GM19240 (cell line): ENCODE measurements around the gene MEF2D.

Source experiments
- DNase-seq: peaks from one replicate; pipeline ENCODE4 v3.0.0; 2011; ENCODE audit warnings: low spot score; ENCODE audit not compliant: insufficient read length

The MEF2D gene

GRCh38 chr1:156429313-156430060 is 71.1 kb downstream of the MEF2D start:
- DNase-seq, result no peak

- no peak for DNase-seq
Measured at GRCh38 chr1:156428746-156429288, 71.8 kb downstream of the MEF2D start.

DNA sequence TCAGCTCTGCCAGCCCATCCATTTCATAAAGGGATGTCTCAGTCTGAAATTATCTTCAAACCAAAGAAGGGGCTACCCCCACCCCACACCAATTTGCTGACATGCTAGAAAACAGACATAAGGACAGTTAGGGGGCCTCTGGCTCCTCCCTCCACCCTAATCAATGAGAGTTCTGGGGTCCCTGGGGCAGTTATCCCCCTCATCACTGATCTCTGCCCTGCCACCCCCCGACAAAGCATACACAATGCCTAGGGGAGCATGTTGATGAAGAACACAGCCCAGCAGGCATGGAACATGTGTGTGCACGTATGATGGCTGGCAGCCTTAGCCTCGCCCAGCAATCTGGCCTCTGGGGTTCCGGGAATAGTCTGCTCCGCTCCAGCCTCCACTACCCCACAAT is 72.6 kb downstream of the MEF2D start:
- no peak for DNase-seq

- DNase-seq, result no peak
Measured at GRCh38 chr1:156425943-156426342, 74.6 kb downstream of the MEF2D start.

DNA sequence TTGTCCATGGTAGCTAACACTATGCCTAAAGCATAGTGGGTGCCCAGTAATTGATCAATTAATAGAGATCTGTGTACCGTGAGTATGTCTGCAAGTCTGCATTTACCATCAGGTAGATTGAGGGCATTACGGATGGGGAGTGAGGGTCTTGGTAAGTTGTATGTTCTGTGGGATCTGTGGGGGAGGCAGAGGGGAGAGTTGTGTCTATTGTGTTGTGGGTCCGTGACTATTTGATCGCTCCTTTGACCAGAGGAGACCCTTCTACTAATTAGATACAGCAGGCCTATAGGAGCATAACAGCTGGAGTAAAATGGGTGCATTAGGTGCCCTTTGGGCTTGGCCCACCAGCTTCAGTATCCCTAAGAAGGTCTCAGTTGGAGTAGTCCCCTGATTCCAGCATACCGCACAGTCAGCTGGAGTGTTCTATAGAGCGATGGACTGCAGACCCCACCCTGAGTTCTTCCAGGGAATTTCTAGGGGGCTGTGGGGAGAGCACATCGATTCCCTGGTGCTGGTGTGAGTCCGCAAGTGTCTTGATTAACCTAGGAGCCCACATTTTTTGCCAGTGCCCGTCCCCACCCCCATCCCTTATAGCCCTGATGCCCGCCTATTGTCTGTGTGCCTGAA is 75.7 kb downstream of the MEF2D start:
- no peak for DNase-seq

GRCh38 chr1:156423422-156424352 is 76.9 kb downstream of the MEF2D start:
- DNase-seq, result no peak

DNA sequence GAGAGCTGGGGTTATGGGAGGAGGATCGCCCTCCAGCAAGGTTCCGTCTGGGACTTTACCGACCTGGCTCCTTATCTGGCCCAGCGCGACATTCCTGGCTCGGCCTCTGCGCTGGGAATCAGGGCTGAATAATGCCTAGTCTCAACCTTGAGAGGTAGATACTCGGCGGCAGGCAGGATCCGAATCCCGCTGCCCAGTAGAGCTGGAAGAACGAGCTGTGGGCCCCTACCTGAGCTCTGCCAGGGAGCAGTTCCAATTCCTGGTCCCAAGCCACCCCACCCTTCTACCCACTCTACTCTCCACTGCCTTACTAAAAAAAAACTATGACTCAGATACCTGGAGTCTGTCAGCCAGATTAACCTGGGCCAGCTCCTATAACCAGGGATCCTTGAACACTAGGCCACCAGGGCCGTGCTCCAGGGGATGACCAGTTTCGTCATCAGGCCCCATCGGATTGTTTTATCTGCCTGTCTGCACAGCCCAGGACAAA is 77.9 kb downstream of the MEF2D start:
- no peak for DNase-seq

DNA sequence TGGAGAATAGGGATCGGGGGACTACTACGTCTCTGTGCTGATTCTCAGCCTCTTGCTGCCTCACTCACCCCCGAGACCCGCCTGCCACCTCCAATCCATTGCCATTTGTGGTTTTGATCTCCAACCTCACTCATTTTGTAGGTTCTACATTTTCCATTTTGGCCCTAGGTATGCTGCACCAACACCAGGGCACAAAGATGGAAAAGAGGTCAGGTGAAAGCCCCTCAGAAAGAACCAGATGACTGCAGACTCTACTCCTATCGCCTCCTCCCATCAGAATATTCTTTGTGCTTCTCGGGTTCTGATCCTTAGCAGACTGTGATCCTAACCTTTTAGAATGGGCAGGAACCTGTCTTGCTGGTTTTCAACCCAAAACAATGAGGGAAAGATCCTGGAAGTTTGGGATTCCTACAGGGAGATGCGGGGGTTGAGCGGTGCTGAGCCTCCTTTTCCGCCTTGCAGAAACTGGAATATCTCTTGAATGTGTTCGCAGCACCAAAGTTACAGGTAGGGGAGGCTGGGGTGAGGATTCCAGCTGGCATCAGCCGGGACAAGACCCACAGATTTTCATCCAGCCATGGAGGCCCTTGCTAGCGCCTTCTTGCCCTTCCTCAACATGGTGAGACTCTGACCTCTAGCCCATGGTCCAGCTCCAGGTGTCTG is 78.5 kb downstream of the MEF2D start:
- no peak for DNase-seq

- DNase-seq, result peak; percentile 93
Measured at GRCh38 chr1:156421062-156421938, 79.3 kb downstream of the MEF2D start.

GRCh38 chr1:156420205-156421061 is 80.1 kb downstream of the MEF2D start:
- peak; percentile 52 for DNase-seq

DNA sequence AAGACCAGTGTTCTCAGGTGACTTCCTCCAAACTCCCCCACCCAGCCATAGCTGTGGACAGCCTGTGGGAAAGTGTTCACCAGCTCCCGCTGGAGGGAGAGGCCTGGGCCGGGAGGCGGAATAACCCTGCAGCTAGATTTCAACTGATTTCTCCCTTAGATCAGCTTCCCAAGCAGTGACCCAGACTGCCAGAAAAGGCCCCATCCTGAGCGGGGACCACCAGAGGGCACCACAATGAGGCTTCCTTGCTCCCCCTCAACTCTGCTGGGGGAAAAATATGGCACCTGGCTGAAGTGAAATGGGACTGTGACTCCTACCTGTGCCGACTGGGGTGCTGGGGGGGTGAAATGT is 80.7 kb downstream of the MEF2D start:
- peak; percentile 61 for DNase-seq

- no peak for DNase-seq
Measured at GRCh38 chr1:156418416-156419070, 82.0 kb downstream of the MEF2D start.

DNA sequence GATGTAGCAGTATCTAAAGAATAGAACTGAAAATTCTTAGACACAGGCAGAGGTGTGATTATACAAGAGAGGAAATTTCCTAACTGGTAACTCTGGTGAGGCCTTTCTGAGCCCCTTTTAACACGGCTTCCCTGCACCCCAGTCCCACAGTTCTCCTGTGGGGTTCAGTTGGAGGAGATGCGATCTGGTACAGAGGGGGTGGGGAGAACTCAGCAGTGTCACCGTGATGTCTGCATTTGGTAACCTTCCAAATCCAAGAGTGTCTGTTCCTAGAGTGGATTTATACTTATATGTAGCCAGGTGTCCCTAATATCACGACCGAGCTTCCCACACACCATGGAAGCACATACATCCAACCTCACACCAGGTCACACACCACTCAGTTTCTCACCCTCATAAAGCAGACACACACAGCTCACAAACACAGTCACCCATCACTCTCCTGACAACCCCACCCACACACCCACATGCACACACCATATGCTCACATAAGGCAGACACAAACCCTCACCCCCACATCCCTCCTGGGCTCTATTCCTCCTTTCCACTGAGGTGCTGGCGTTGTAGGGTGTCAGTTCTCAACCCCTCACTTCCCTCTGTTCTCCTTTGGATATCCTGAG is 83.1 kb downstream of the MEF2D start:
- DNase-seq, result no peak

DNA sequence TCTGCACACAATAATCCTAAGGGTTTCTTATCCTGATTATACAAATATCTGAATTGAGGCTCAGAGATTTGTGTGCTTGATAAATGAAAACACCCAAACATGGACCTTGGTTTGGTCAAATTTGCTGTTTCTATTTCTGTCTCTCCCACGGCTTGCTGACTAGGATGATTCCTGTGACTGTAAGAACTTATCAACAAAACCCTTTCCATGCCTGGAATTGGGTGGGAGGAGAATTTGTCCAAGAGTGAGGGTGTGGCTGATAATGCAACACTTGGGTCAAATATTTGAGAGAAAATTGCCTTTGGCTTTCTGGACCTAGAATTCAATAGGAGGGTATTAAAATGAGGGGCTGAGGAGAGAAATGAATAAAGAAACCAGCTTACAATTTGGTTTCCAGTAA is 83.6 kb downstream of the MEF2D start:
- no peak for DNase-seq

DNA sequence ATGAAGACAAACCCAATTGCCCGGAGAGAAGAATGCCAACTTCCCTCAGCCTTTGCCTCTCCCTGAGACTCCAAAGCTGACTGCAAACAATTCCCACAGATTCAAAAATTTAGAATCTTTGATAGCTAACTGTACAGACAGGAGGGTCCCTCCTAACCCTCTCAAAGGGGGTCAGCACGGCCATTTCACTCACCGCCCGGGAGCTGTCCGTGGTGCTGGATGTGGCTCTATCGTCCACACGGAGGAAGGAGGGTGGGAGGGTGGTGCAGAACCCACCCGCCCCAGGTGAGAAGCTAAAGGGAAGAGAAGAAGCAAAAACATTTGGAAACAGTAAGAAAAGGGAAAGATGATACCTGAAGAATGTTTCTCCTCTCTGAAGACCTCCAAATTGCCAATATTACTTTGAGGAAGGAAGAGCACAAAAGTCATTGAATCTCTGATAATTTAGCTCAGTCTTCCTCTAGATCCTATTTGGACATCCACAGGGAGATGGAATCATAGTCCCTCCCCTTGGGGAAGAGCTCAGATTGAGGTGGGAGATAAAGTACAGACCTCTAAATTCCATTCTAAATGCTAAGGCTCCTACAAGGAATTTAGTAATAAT is 86.0 kb downstream of the MEF2D start:
- DNase-seq, result no peak
